GM18861 (cell line): Measurements from ENCODE around the gene PAPLN.
"Not testable (repeated sequence)": the region's sequence is repeated elsewhere in the genome, so short reads cannot be mapped to it uniquely, and the experiment has no call there.

ENCODE experiments used
- ATAC-seq: cut with Tn5 transposase; IDR thresholded peaks from one replicate; pipeline ENCODE4 v1.9.1; 2021; ENCODE audit not compliant: unreplicated experiment

PAPLN gene

GRCh38 chr14:73287071-73287470 is 49.8 kb downstream of the PAPLN start:
- no peak for ATAC-seq

GRCh38 chr14:73289308-73289707 is 52.0 kb downstream of the PAPLN start:
- ATAC-seq = no peak

GRCh38 chr14:73289729-73290128 is 52.4 kb downstream of the PAPLN start:
- no peak for ATAC-seq

- peak; percentile 67 for ATAC-seq
These were observed 53.0 kb downstream of the PAPLN start for GRCh38 chr14:73290279-73290678.

GRCh38 chr14:73293782-73294781 is 56.8 kb downstream of the PAPLN start:
- no peak for ATAC-seq

- no peak for ATAC-seq
These were observed 58.0 kb downstream of the PAPLN start for GRCh38 chr14:73295198-73295796.

- no peak for ATAC-seq
These were observed 68.2 kb downstream of the PAPLN start for GRCh38 chr14:73305499-73305898.

GRCh38 chr14:73307261-73307660 is 70.0 kb downstream of the PAPLN start:
- ATAC-seq = no peak

- not testable (repeated sequence) for ATAC-seq
These were observed 71.9 kb downstream of the PAPLN start for GRCh38 chr14:73309207-73309606.

GRCh38 chr14:73311708-73312030 is 74.4 kb downstream of the PAPLN start:
- ATAC-seq = no peak

GRCh38 chr14:73312687-73313086 is 75.4 kb downstream of the PAPLN start:
- ATAC-seq = no peak

- no peak for ATAC-seq
These were observed 75.8 kb downstream of the PAPLN start for GRCh38 chr14:73313151-73313550.

GRCh38 chr14:73323896-73324399 is 86.6 kb downstream of the PAPLN start:
- no peak for ATAC-seq
